NCI-H1436 (cell line): Measurements from ENCODE around the gene SALL2.

Source experiments
- DNase-seq: peaks from one replicate; lab custom pipeline; 2025; lab: John Stamatoyannopoulos, UW

Gene SALL2

DNA sequence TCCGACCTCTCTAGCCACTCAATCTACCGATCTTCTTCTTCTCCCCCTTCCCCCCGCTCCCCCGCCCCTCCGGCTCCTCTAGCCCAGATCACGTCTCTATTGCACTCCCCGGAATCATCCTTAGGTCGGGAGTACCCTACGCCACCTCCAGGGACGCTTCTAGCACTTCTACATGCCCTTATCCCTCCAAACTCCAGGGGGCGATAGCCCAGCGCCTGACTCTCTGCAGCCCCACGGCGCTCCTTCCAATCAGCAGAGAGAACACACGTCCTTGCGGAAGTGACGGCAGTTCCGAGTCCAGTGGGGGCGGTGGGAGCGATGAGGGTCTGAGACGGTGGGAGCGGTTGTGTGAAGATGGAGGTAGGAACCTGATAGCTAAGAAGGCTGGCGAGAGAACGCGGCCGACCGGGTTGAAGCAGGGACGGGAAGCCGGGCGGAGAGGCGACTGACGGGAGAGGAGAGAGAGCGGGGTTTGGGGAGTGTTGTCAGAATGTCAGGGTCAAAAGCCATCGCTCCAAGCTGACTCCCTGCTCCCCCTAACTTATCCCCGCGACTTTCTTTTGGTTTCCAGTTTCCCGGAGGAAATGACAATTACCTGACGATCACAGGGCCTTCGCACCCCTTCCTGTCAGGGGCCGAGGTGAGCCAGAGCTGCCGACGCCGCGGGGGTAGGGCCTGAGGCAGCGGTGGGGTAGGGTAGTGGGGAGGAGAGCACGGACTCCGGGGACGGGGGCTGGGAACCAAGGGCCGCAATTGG is 49.0 kb downstream of the SALL2 start, which contains the start of the genes RAB2B and TOX4:
TSS of gene RAB2B (minus strand) at position 35 of the 757 bp plus-strand sequence. CDS start 87 bp downstream, outside the sequence.
TSS of gene TOX4 (plus strand) at position 271 of the 757 bp plus-strand sequence. CDS start at position 355, 84 bp downstream.
- DNase-seq, result peak; percentile 97

DNA sequence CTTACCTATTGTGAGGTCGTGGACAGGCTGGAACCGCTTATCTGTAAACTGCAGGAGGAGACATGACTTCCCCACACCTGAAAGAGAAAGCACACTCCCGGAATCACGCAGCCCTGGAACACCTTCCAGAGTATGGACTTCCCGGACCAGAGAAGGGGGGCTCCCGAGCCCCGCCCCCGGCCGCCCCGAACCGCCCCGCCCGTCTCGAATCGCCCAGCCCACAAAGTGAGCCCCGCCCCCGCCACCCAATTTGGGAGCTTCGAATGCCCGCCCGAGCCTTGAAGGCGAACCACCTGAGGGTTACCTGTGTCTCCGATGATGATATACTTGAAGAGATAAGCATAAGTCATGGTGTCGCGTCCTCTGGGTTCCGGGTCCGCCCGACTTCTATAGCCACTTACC is 49.6 kb downstream of the SALL2 start:
- DNase-seq, result peak; percentile 82

DNA sequence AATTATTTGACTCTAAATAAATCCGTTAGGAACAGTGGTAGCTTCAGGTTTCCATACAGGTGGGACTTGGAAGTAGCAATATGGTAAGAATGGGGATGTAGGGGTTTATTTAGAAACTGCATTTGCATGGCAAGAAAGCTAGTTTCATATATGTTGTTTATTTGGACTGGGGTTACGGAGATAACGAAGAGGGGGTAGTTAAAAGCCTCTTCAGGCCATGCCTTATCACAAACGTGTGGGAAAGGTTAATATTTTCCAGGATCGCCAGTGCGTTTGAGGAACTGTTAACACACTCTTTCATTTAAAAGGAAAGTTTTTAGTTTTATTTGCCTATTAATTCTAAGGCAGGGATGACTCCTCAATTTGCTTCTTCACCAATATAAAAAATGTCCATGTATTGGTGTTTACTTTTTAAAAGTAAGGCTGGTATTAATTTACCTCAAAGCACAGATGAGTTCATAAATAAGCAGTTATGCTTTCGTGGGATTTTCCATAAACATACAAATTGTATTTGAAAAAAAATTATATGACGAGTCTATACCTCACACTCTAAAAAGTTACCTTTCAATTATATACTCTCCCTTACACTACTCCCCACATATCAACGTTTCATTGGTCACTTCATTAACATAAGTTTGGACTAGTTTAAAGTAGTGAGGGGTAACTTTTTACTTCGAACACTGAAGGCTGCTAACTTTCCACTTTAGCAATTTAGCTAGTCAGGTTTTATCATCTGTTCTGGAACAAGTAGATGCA is 50.2 kb downstream of the SALL2 start:
- DNase-seq, result no peak
